ENCODE measurements around the gene GALNS.
"Not testable (repeated sequence)": the region's sequence is repeated elsewhere in the genome, so short reads cannot be mapped to it uniquely, and the experiment has no call there.

The GALNS gene

GRCh38 chr16:88836791-88837190, 20.0 kb downstream of the GALNS start:
- no peak for DNase-seq (ENCODE audit: low spot score)

GRCh38 chr16:88835818-88836217, 20.9 kb downstream of the GALNS start:
- DNase-seq (ENCODE audit: low spot score) = no peak

- DNase-seq (ENCODE audit: low spot score) = no peak
Observed at GRCh38 chr16:88835383-88835782, 21.4 kb downstream of the GALNS start.

- no peak for DNase-seq (ENCODE audit: low spot score)
Observed at GRCh38 chr16:88834670-88835069, 22.1 kb downstream of the GALNS start.

- DNase-seq (ENCODE audit: low spot score) = no peak
Observed at GRCh38 chr16:88833086-88833485, 23.7 kb downstream of the GALNS start.

- no peak for DNase-seq (ENCODE audit: low spot score)
Observed at GRCh38 chr16:88831838-88832237, 24.9 kb downstream of the GALNS start.

- no peak for DNase-seq (ENCODE audit: low spot score)
Observed at GRCh38 chr16:88830783-88831182, 26.0 kb downstream of the GALNS start.

GRCh38 chr16:88830258-88830657, 26.5 kb downstream of the GALNS start:
- no peak for DNase-seq (ENCODE audit: low spot score)

- no peak for DNase-seq (ENCODE audit: low spot score)
Observed at GRCh38 chr16:88828711-88829110, 28.0 kb downstream of the GALNS start.

- no peak for DNase-seq (ENCODE audit: low spot score)
Observed at GRCh38 chr16:88827727-88828126, 29.0 kb downstream of the GALNS start.

GRCh38 chr16:88826070-88826840, 30.5 kb downstream of the GALNS start:
- no peak for DNase-seq (ENCODE audit: low spot score)

- no peak for DNase-seq (ENCODE audit: low spot score)
Observed at GRCh38 chr16:88825146-88825545, 31.6 kb downstream of the GALNS start.

- no peak for DNase-seq (ENCODE audit: low spot score)
Observed at GRCh38 chr16:88824256-88825077, 32.3 kb downstream of the GALNS start.

- DNase-seq (ENCODE audit: low spot score) = not testable (repeated sequence)
Observed at GRCh38 chr16:88823646-88824045, 33.1 kb downstream of the GALNS start.

- no peak for DNase-seq (ENCODE audit: low spot score)
Observed at GRCh38 chr16:88822281-88823040, 34.3 kb downstream of the GALNS start.

- DNase-seq (ENCODE audit: low spot score) = no peak
Observed at GRCh38 chr16:88821168-88821850, 35.4 kb downstream of the GALNS start.

- DNase-seq (ENCODE audit: low spot score) = no peak
Observed at GRCh38 chr16:88820385-88821025, 36.2 kb downstream of the GALNS start.

GRCh38 chr16:88819126-88819525, 37.6 kb downstream of the GALNS start:
- DNase-seq (ENCODE audit: low spot score) = no peak

GRCh38 chr16:88818575-88818874, 38.2 kb downstream of the GALNS start:
- DNase-seq (ENCODE audit: low spot score) = no peak

GRCh38 chr16:88817785-88818574, 38.8 kb downstream of the GALNS start:
- no peak for DNase-seq (ENCODE audit: low spot score)

All from HuH-7 (cell line).